B cell (primary cell): ENCODE results near the gene ABTB2.

Experiments used
- EZH2 ChIP-seq: IDR thresholded peaks from 2 replicates; pipeline ENCODE4 v1.6.1; 2012; ENCODE audit warnings: borderline replicate concordance, low read depth, mild to moderate bottlenecking, moderate library complexity, low read length; ENCODE audit not compliant: insufficient read depth, poor library complexity, severe bottlenecking
- TF ChIP-seq, protein P1 (sequence below): fragments of 200-600 bp; IDR thresholded peaks from one replicate; pipeline ENCODE4 v1.8.0; 2022; ENCODE audit warnings: antibody characterized with exemption, mild to moderate bottlenecking

DNA sequence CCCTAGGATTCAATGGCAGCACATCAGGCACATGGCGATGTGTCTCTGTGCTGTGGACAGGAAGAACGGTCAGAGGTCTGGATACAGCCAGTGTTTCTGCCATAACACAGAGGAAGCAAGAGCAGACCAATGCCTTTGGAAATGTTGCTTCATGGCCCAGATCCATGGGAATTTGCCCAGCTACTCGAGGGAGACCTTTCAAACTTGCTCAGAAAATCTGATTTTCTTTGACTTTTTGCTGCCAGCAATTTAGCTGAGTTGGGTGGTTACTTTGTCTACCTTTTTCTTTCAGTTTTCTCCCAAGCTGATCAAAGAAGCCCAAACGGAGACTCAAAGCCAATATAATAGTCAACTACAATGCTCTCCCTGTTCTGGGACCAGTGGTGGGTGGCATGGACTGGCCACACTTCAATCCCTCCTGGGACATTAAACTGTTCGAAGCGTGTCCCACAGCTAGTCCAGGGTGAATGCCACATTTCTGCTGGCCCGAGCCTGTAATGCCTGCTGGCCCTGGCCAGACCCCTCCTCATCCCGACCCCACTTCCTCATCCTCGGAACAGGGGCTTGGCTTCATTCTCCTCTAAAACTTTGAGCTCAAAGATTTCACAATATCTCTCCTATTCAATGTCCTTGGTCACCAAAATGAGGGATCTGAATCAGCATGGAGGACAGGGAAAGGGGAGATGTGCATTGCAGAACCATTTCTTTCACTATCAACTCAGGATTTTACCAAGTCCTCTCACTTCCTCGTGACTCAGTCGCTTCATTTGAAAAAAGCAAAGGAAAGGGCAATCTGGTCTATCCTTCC lies 93.3 kb downstream of the ABTB2 start:
- TF ChIP-seq, protein P1, sequence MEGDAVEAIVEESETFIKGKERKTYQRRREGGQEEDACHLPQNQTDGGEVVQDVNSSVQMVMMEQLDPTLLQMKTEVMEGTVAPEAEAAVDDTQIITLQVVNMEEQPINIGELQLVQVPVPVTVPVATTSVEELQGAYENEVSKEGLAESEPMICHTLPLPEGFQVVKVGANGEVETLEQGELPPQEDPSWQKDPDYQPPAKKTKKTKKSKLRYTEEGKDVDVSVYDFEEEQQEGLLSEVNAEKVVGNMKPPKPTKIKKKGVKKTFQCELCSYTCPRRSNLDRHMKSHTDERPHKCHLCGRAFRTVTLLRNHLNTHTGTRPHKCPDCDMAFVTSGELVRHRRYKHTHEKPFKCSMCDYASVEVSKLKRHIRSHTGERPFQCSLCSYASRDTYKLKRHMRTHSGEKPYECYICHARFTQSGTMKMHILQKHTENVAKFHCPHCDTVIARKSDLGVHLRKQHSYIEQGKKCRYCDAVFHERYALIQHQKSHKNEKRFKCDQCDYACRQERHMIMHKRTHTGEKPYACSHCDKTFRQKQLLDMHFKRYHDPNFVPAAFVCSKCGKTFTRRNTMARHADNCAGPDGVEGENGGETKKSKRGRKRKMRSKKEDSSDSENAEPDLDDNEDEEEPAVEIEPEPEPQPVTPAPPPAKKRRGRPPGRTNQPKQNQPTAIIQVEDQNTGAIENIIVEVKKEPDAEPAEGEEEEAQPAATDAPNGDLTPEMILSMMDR: no peak
- TF ChIP-seq EZH2: no peak
